K562 (cell line): Measurements from ENCODE around the gene DGCR8. TPM values are rescaled to one million over a fixed set of nuclear protein-coding genes. Genes with fewer than 3 reads are reported as not detected.

Experiments
- CLOCK ChIP-seq: fragments of 250-450 bp; sonication (Bioruptor Pico); IDR thresholded peaks from 2 replicates; pipeline ENCODE4 v1.4.0; 2020; ENCODE audit warnings: mild to moderate bottlenecking, moderate library complexity, borderline replicate concordance
- ELF1 ChIP-seq: fragments of 200-800 bp; sonication (Bioruptor generic); IDR thresholded peaks from 2 replicates; pipeline ENCODE4 v1.6.1; 2016; ENCODE audit warnings: missing genetic modification characterization, missing compliant biosample characterization
- KDM5B ChIP-seq: fragments of 200-600 bp; sonication (generic); IDR thresholded peaks from 2 replicates; pipeline ENCODE4 v1.6.1; 2012; ENCODE audit warnings: low read depth, mild to moderate bottlenecking, moderate library complexity, low read length, control low read depth, inconsistent platforms; ENCODE audit not compliant: insufficient replicate concordance
- SFPQ ChIP-seq: fragments of 200-400 bp; formaldehyde crosslinking; IDR thresholded peaks from 2 replicates; pipeline ENCODE4 v1.6.1; 2017; ENCODE audit warnings: mild to moderate bottlenecking, low read depth, low read length, moderate library complexity
- SIN3B ChIP-seq: fragments of 450-650 bp; IDR thresholded peaks from 2 replicates; pipeline ENCODE4 v1.6.1; 2017; ENCODE audit warnings: low read depth, mild to moderate bottlenecking, moderate library complexity
- SLC30A9 ChIP-seq: fragments of 250-450 bp; sonication (Bioruptor Pico); IDR thresholded peaks from 2 replicates; pipeline ENCODE4 v1.8.0; 2022; ENCODE audit warnings: mild to moderate bottlenecking, moderate library complexity
- THAP12 ChIP-seq: fragments of 250-450 bp; sonication (Bioruptor Pico); IDR thresholded peaks from 2 replicates; pipeline ENCODE4 v1.9.0; 2021; ENCODE audit warnings: mild to moderate bottlenecking, inconsistent platforms
- WHSC1 ChIP-seq: IDR thresholded peaks from one replicate; pipeline ENCODE4 v1.6.1; 2012; ENCODE audit warnings: low read length, control low read depth, inconsistent platforms
- ZBTB11 ChIP-seq, 3 experiments: fragments of 200-800 bp in 1 of 3; fragments of 250-450 bp in 1 of 3; fragments of 450-650 bp in 1 of 3; sonication (Bioruptor Pico) in 1 of 3; sonication (Bioruptor generic) in 1 of 3; formaldehyde crosslinking in 1 of 3; IDR thresholded peaks; 2 replicates each; pipeline versions ENCODE4 v1.6.1 to v1.8.0; 2016 to 2022; ENCODE audit warnings: mild to moderate bottlenecking in 2 of 3, missing genetic modification characterization in 2 of 3, missing compliant biosample characterization in 1 of 3, moderate library complexity in 1 of 3
- ZKSCAN1 ChIP-seq: fragments of 150-350 bp; IDR thresholded peaks from 2 replicates; pipeline ENCODE4 v1.6.1; 2016; ENCODE audit warnings: low read depth, low read length
- ZNF12 ChIP-seq: sonication (generic); formaldehyde crosslinking; IDR thresholded peaks from 2 replicates; pipeline ENCODE4 v1.4.0; 2020; ENCODE audit warnings: mild to moderate bottlenecking, missing genetic modification reagents
- ZNF277 ChIP-seq: fragments of 250-450 bp; sonication (Bioruptor Pico); IDR thresholded peaks from 2 replicates; pipeline ENCODE4 v1.8.0; 2022; ENCODE audit warnings: inconsistent platforms, mild to moderate bottlenecking, moderate library complexity, borderline replicate concordance
- polyA plus RNA-seq, 8 experiments: library from polyadenylated mRNA; depleted of rRNA in 4 of 8; stranded (reverse) in 5 of 8; unstranded in 3 of 8; fragments of >200 nt; fragmentation: Nextera tagmentation in 2 of 8; fragmentation: Illumina TruSeq in 1 of 8; extraction: Ambion mirVana in 2 of 8; extraction: Trizol in 1 of 8; gene quantifications; 2 replicates each; pipeline versions ENCODE4 v1.2.1 to v1.2.3, GENCODE V29; 2011 to 2014; ENCODE audit warnings: inconsistent platforms in 1 of 8, missing spikeins in 1 of 8
- total RNA-seq, 7 experiments: library from RNA; depleted of rRNA in 6 of 7; stranded (reverse); fragments of >200 nt in 6 of 7; fragmentation: Illumina TruSeq in 2 of 7; extraction: Trizol in 2 of 7; gene quantifications; 2 replicates each; pipeline versions ENCODE4 v1.2.1 to v1.2.3, GENCODE V29; 2011 to 2021; ENCODE audit warnings: low replicate concordance in 1 of 7

The DGCR8 gene
- total and polyA plus RNA-seq, 9 of the 15 experiments (the other 6 are each of a cell fraction or from before 2014, with no cell fraction given): 5.9 to 144 (median 80.1) TPM

- TF ChIP-seq ZBTB11 (CRISPR knock-in tag; IDR thresholded peaks at IDR 0.05) (0 out of 6 replicates have a peak, but pooled peaks of 1 of the 3 experiments have one; percentile 28), SLC30A9 (no peak), SFPQ (no peak), ZKSCAN1 (peak; percentile 8; the same call in 1 of the 2 replicates), ELF1 (no peak), WHSC1 (peak; percentile 53), THAP12 (CRISPR knock-in tag) (peak; percentile 22), ZNF277 (CRISPR knock-in tag) (0 out of 2 replicates have a peak, but pooled peaks have one; percentile 12), KDM5B (peak; percentile 25), CLOCK (0 out of 2 replicates have a peak, but pooled peaks have one; percentile 12), SIN3B (no peak), ZNF12 (no peak)
These were observed 45.4 kb downstream of the DGCR8 start (continued) for GRCh38 chr22:20125201-20126174.
